ENCODE data around the gene USP47.

GRCh38 chr11:11818529-11819121 lies 23.1 kb upstream of the USP47 start:
- TF ChIP-seq CTCF (conservative IDR thresholded peaks at IDR 0.05; ENCODE audit: low read depth, low read length) (no peak), EZH2 (IDR thresholded peaks at IDR 0.05; ENCODE audit: borderline replicate concordance, low read depth, low read length, poor library complexity, severe bottlenecking) (no peak)
